GM19240 (cell line): ENCODE measurements around the gene OSGEP.

ENCODE experiments used
- DNase-seq: peaks from one replicate; pipeline ENCODE4 v3.0.0; 2011; ENCODE audit warnings: low spot score; ENCODE audit not compliant: insufficient read length

OSGEP gene

GRCh38 chr14:20400589-20400964 is 54.0 kb downstream of the OSGEP start:
- no peak for DNase-seq

DNA sequence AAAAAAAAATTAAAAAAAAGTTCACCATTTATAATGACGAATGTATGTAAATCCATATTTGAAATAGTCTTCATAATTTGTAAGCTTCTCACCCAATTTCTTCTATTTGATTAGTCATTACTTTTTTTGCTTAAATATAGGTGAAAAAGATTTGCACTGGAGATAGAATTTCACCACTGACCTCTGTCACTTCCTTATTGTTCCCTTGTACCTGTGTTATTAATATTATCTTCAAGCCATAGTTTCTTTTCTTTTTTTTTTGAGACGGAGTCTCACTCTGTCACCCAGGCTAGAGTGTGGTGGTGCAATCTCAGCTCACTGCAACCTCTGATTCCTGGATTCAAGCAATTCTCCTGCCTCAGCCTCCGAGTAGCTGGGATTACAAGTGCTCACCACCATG is 57.1 kb downstream of the OSGEP start:
- DNase-seq = no peak
